ENCODE data around the gene ARHGAP25. TPM values are rescaled to one million over a fixed set of nuclear protein-coding genes. Genes with fewer than 3 reads are reported as not detected.
A peak's percentile ranks its signal among the peaks of the same experiment; 100 is the strongest.

ARHGAP25 gene
- total and polyA plus RNA-seq, 2 experiments from 2014 or later = 1.9 to 2.0 TPM

GRCh38 chr2:68828887-68829708, 94.5 kb downstream of the ARHGAP25 start:
- Histone ChIP-seq H3K4me3 (no peak overlapping the region), H3K79me2 (replicated peaks; ENCODE audit: insufficient read depth) (no peaks in the 10 kb centered on the region), H4K20me1 (replicated peaks; ENCODE audit: insufficient read depth) (no peaks in the 10 kb centered on the region), H3K4me2 (no peak overlapping the region), H3F3A (replicated peaks; ENCODE audit: low read depth) (no peaks in the 10 kb centered on the region), H2AFZ (no peak overlapping the region; the same call in 1 of the 2 replicates), H3K36me3 (ENCODE audit: insufficient read depth) (no peaks in the 10 kb centered on the region), H3K9me2 (ENCODE audit: insufficient read depth) (no peaks in the 10 kb centered on the region), H3K27ac (ENCODE audit: low read depth) (no peak overlapping the region), H3K27me3 (ENCODE audit: insufficient read depth) (no peaks in the 10 kb centered on the region), H3K4me1 (ENCODE audit: insufficient read depth) (0 out of 2 replicates have a peak, but pooled peaks cover 8% of the 10 kb centered on the region)
- peaks cover 8% of the 10 kb centered on the region for H3K4me1 Mint-ChIP-seq
- DNase-seq (ENCODE audit: low spot score) = peak; percentile 30
- peaks cover 5% of the 10 kb centered on the region for H3K27me3 Mint-ChIP-seq (ENCODE audit: insufficient read depth, low read depth, poor library complexity)
- no peak for TF ChIP-seq ETS1 (IDR thresholded peaks at IDR 0.05)
- no peak for TF ChIP-seq CREB1 (CRISPR knock-in tag; IDR thresholded peaks at IDR 0.05; ENCODE audit: low read depth)
- TF ChIP-seq ZNF462 (CRISPR knock-in tag; IDR thresholded peaks at IDR 0.05) = no peak
- no peak for TF ChIP-seq NANOG (IDR thresholded peaks at IDR 0.05; ENCODE audit: borderline replicate concordance)
- TF ChIP-seq, protein P1, sequence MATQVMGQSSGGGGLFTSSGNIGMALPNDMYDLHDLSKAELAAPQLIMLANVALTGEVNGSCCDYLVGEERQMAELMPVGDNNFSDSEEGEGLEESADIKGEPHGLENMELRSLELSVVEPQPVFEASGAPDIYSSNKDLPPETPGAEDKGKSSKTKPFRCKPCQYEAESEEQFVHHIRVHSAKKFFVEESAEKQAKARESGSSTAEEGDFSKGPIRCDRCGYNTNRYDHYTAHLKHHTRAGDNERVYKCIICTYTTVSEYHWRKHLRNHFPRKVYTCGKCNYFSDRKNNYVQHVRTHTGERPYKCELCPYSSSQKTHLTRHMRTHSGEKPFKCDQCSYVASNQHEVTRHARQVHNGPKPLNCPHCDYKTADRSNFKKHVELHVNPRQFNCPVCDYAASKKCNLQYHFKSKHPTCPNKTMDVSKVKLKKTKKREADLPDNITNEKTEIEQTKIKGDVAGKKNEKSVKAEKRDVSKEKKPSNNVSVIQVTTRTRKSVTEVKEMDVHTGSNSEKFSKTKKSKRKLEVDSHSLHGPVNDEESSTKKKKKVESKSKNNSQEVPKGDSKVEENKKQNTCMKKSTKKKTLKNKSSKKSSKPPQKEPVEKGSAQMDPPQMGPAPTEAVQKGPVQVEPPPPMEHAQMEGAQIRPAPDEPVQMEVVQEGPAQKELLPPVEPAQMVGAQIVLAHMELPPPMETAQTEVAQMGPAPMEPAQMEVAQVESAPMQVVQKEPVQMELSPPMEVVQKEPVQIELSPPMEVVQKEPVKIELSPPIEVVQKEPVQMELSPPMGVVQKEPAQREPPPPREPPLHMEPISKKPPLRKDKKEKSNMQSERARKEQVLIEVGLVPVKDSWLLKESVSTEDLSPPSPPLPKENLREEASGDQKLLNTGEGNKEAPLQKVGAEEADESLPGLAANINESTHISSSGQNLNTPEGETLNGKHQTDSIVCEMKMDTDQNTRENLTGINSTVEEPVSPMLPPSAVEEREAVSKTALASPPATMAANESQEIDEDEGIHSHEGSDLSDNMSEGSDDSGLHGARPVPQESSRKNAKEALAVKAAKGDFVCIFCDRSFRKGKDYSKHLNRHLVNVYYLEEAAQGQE (IDR thresholded peaks at IDR 0.05; ENCODE audit: unreplicated experiment) = no peak
- no peak for TF ChIP-seq JUNB (IDR thresholded peaks at IDR 0.05; ENCODE audit: unreplicated experiment)
- no peak for TF ChIP-seq CTCF (conservative IDR thresholded peaks at IDR 0.05; ENCODE audit: low read depth in 2 of 2)
- no peak for TF ChIP-seq POLR2AphosphoS5 (IDR thresholded peaks at IDR 0.05; ENCODE audit: low read depth)
- no peak for TF ChIP-seq ZNF331 (CRISPR knock-in tag; IDR thresholded peaks at IDR 0.05; ENCODE audit: low read depth)
- no peak for TF ChIP-seq EZH2phosphoT487 (IDR thresholded peaks at IDR 0.05; ENCODE audit: unreplicated experiment)
- no peak for TF ChIP-seq ZNF114 (CRISPR knock-in tag; IDR thresholded peaks at IDR 0.05)
- no peak for TF ChIP-seq STAT1 (IDR thresholded peaks at IDR 0.05; ENCODE audit: unreplicated experiment)
- TF ChIP-seq EZH2 (IDR thresholded peaks at IDR 0.05; ENCODE audit: low read depth, unreplicated experiment) = no peak
- no peaks in the 10 kb centered on the region; the same call in 2 of the 3 replicates for H3K36me3 Mint-ChIP-seq (ENCODE audit: low read depth)
- H3K9me3 Mint-ChIP-seq = no peaks in the 10 kb centered on the region
- no peak overlapping the region for H3K27ac Mint-ChIP-seq
- H3K4me3 Mint-ChIP-seq = no peak overlapping the region
- ATAC-seq = peak; percentile 65
